GM23248 (cell line): Measurements from ENCODE around the gene PEX26. TPM values are rescaled to one million over a fixed set of nuclear protein-coding genes. Genes with fewer than 3 reads are reported as not detected.

Source experiments
- DNase-seq: peaks from one replicate; pipeline ENCODE4 v3.0.0-alpha.2; 2015
- H2AFZ ChIP-seq: fragments of 200-600 bp; sonication (generic); 2 replicates; pipeline ENCODE4 v1.6.1; 2016; ENCODE audit warnings: antibody characterized with exemption
- H3F3A ChIP-seq: fragments of 200-600 bp; sonication (generic); 2 replicates; pipeline ENCODE4 v1.6.1; 2016; ENCODE audit warnings: mild to moderate bottlenecking, antibody characterized with exemption, mixed run types; ENCODE audit not compliant: insufficient read depth
- H3K27ac ChIP-seq: fragments of 200-600 bp; sonication (generic); 2 replicates; pipeline ENCODE4 v1.5.1; 2016; ENCODE audit warnings: mild to moderate bottlenecking
- H3K27me3 ChIP-seq: fragments of 200-600 bp; sonication (generic); replicated peaks from 2 replicates; pipeline ENCODE4 v1.6.1; 2016; ENCODE audit warnings: mild to moderate bottlenecking; ENCODE audit not compliant: insufficient read depth
- H3K36me3 ChIP-seq: fragments of 200-600 bp; sonication (generic); 2 replicates; pipeline ENCODE4 v1.6.1; 2016; ENCODE audit warnings: low read depth, mild to moderate bottlenecking
- H3K4me1 ChIP-seq: fragments of 200-600 bp; sonication (generic); 2 replicates; pipeline ENCODE4 v1.6.1; 2016; ENCODE audit warnings: mild to moderate bottlenecking; ENCODE audit not compliant: insufficient read depth
- H3K4me2 ChIP-seq: fragments of 200-600 bp; sonication (generic); one replicate; pipeline ENCODE4 v1.6.1; 2016; ENCODE audit warnings: mild to moderate bottlenecking; ENCODE audit not compliant: unreplicated experiment
- H3K4me3 ChIP-seq: fragments of 200-600 bp; sonication (generic); 2 replicates; pipeline ENCODE4 v1.5.1; 2016; ENCODE audit warnings: mild to moderate bottlenecking
- H3K79me2 ChIP-seq: fragments of 200-600 bp; sonication (generic); 2 replicates; pipeline ENCODE4 v1.6.1; 2016; ENCODE audit warnings: mild to moderate bottlenecking; ENCODE audit not compliant: insufficient read depth
- H3K9ac ChIP-seq: fragments of 200-600 bp; sonication (generic); 2 replicates; pipeline ENCODE4 v1.6.1; 2016; ENCODE audit warnings: mild to moderate bottlenecking
- H3K9me2 ChIP-seq: fragments of 200-600 bp; sonication (generic); 2 replicates; pipeline ENCODE4 v1.6.1; 2016; ENCODE audit warnings: mixed run types, mild to moderate bottlenecking, moderate library complexity; ENCODE audit not compliant: insufficient read depth
- H3K9me3 ChIP-seq: fragments of 200-600 bp; sonication (generic); one replicate; pipeline ENCODE4 v1.6.1; 2017; ENCODE audit warnings: low read depth
- H4K20me1 ChIP-seq: fragments of 200-600 bp; sonication (generic); 2 replicates; pipeline ENCODE4 v1.6.0; 2016; ENCODE audit not compliant: insufficient read depth
- EZH2 ChIP-seq: fragments of 200-600 bp; sonication (generic); IDR thresholded peaks from 2 replicates; pipeline ENCODE4 v1.6.1; 2018; ENCODE audit warnings: antibody characterized with exemption, mild to moderate bottlenecking; ENCODE audit not compliant: insufficient read depth, poor library complexity, severe bottlenecking
- EZH2phosphoT487 ChIP-seq: fragments of 200-600 bp; sonication (generic); IDR thresholded peaks from 2 replicates; pipeline ENCODE4 v1.6.1; 2018; ENCODE audit warnings: antibody characterized with exemption, moderate library complexity, mild to moderate bottlenecking, low read depth; ENCODE audit not compliant: insufficient read depth
- WGBS, 2 experiments: methylation state at CpG; one replicate each; pipeline ENCODE4 v1.1.6; 2015 to 2017; ENCODE audit warnings: low lambda C conversion rate in 2 of 2, low coverage in 1 of 2; ENCODE audit errors: missing lambda C conversion rate in 2 of 2; 5-methylcytosine and 5-hydroxymethylcytosine counted together
- in situ Hi-C: fragments of 300-500 bp; cut with MboI; formaldehyde crosslinking; loops from 2 replicates; pipeline ENCODE4 v1.15.0; 2020
- polyA plus RNA-seq: library from polyadenylated mRNA; unstranded; fragments of >200 nt; fragmentation: Nextera tagmentation; extraction: Ambion mirVana; gene quantifications from 2 replicates; pipeline ENCODE4 v1.2.1, GENCODE V29; 2016
- total RNA-seq: library from RNA; depleted of rRNA; stranded (reverse); fragments of >200 nt; shearing (Covaris generic); gene quantifications from 2 replicates; pipeline ENCODE4 v1.2.3, GENCODE V29; 2014

The PEX26 gene
- total and polyA plus RNA-seq, 2 experiments from 2014 or later: 4.7 to 32.2 TPM

- whole genome bisulfite sequencing, 2 experiments: 13% methylated on average over 13 of the region's 13 CpGs
- Histone ChIP-seq H3K36me3 (peaks cover 5% of the 10 kb centered on the region; the same call in 1 of the 2 replicates), H4K20me1 (no peaks in the 10 kb centered on the region), H2AFZ (peak overlapping the region; percentile 79), H3K27ac (peak overlapping the region; percentile 72), H3K27me3 (no peaks in the 10 kb centered on the region), H3K9me3 (no peaks in the 10 kb centered on the region), H3K79me2 (peaks cover 41% of the 10 kb centered on the region), H3F3A (peaks cover 9% of the 10 kb centered on the region; the same call in 1 of the 2 replicates), H3K4me2 (peak overlapping the region; percentile 90), H3K9me2 (no peaks in the 10 kb centered on the region), H3K4me3 (peak overlapping the region; percentile 85), H3K9ac (peak overlapping the region; percentile 93), H3K4me1 (peaks cover 16% of the 10 kb centered on the region)
- in situ Hi-C loops: no loop called here
- TF ChIP-seq EZH2: no peak
- no peak for TF ChIP-seq EZH2phosphoT487
- DNase-seq: peak; percentile 92
Measured at GRCh38 chr22:18075720-18076497, 1.9 kb upstream of the PEX26 start.

GRCh38 chr22:18077087-18077638 lies 627 bp upstream of the PEX26 start:
- TF ChIP-seq EZH2phosphoT487 (no peak), EZH2 (no peak)
- Histone ChIP-seq H3K9me3 (no peaks in the 10 kb centered on the region), H3K36me3 (peaks cover 12% of the 10 kb centered on the region; the same call in 1 of the 2 replicates), H3K79me2 (peaks cover 52% of the 10 kb centered on the region), H3K27ac (peak overlapping the region; percentile 72), H3K4me3 (peak overlapping the region; percentile 85), H3K9me2 (no peaks in the 10 kb centered on the region), H3K27me3 (no peaks in the 10 kb centered on the region), H3F3A (peaks cover 9% of the 10 kb centered on the region; the same call in 1 of the 2 replicates), H3K9ac (peak overlapping the region; percentile 93), H4K20me1 (no peaks in the 10 kb centered on the region), H3K4me1 (peaks cover 16% of the 10 kb centered on the region), H2AFZ (peak overlapping the region; percentile 79), H3K4me2 (peak overlapping the region; percentile 90)
- DNase-seq: no peak
- 5% methylated on average over 10 of the region's 10 CpGs for WGBS, 2 experiments
- in situ Hi-C loops: no loop called here

GRCh38 chr22:18078329-18079041 lies 695 bp downstream of the PEX26 start:
- Histone ChIP-seq H3K4me1 (peaks cover 16% of the 10 kb centered on the region), H3F3A (peaks cover 9% of the 10 kb centered on the region; the same call in 1 of the 2 replicates), H3K9me2 (no peaks in the 10 kb centered on the region), H2AFZ (peak overlapping the region; percentile 79), H3K36me3 (peaks cover 21% of the 10 kb centered on the region; the same call in 1 of the 2 replicates), H3K79me2 (peaks cover 65% of the 10 kb centered on the region), H4K20me1 (no peaks in the 10 kb centered on the region), H3K4me2 (peak overlapping the region; percentile 90), H3K9me3 (no peaks in the 10 kb centered on the region), H3K4me3 (peak overlapping the region; percentile 85), H3K9ac (peak overlapping the region; percentile 93), H3K27ac (peak overlapping the region; percentile 72), H3K27me3 (no peaks in the 10 kb centered on the region)
- TF ChIP-seq EZH2 (no peak), EZH2phosphoT487 (no peak)
- in situ Hi-C loops: no loop called here
- peak; percentile 69 for DNase-seq
- 7 to 8% methylated on average over 38 to 41 of the region's 45 CpGs for WGBS, 2 experiments

- Histone ChIP-seq H3K9me2 (no peaks in the 10 kb centered on the region), H3K9ac (no peak overlapping the region), H3K4me2 (no peak overlapping the region), H3K27me3 (no peaks in the 10 kb centered on the region), H3K36me3 (peaks cover 21% of the 10 kb centered on the region; the same call in 1 of the 2 replicates), H4K20me1 (no peaks in the 10 kb centered on the region), H3K9me3 (no peaks in the 10 kb centered on the region), H3K79me2 (peaks cover 67% of the 10 kb centered on the region), H3K4me3 (no peak overlapping the region), H3F3A (peaks cover 9% of the 10 kb centered on the region; the same call in 1 of the 2 replicates), H3K27ac (no peak overlapping the region), H2AFZ (no peak overlapping the region), H3K4me1 (peaks cover 16% of the 10 kb centered on the region)
- no peak for DNase-seq
- in situ Hi-C loops: no loop called here
- WGBS, 2 experiments: 64 to 66% methylated on average over 4 of the region's 4 CpGs
- TF ChIP-seq EZH2 (no peak), EZH2phosphoT487 (no peak)
Measured at GRCh38 chr22:18079706-18080233, 2.0 kb downstream of the PEX26 start.
